Naive thymus-derived CD8-positive, alpha-beta T cell (primary cell): Measurements from ENCODE around the gene ASTN2. TPM values are rescaled to one million over a fixed set of nuclear protein-coding genes. Genes with fewer than 3 reads are reported as not detected.

Source experiments
- ATAC-seq, 2 donors: fragments of 150-1000 bp; cut with Tn5 transposase in 1 of 2; sonication (Bioruptor Pico), chemical (Tn5 transposase) in 1 of 2; 1 replicate in 1 of 2; 2 replicates in 1 of 2; pipeline ENCODE4 v1.10.0; 2021; ENCODE audit warnings: mild to moderate bottlenecking in 2 of 2, moderate library complexity in 2 of 2
- POLR2A ChIA-PET: fragments of 350-600 bp; sonication (Branson Sonifier 250); formaldehyde crosslinking; loops from one replicate; lab custom pipeline; 2021; ENCODE audit warnings: antibody characterized with exemption; lab: Charles Lee
- DNase-seq, 10 donors: peaks; one replicate each; pipeline versions ENCODE4 v3.0.0 to v3.0.0-alpha.2; 2020 to 2022
- H3K27ac Mint-ChIP-seq, 10 donors: one replicate each; pipeline ENCODE4 v1.8.0; 2020 to 2022; ENCODE audit warnings: mild to moderate bottlenecking in 10 of 10, mixed read lengths in 10 of 10, moderate library complexity in 4 of 10, inconsistent platforms in 1 of 10
- H3K27me3 Mint-ChIP-seq, 5 donors: one replicate each; pipeline ENCODE4 v1.8.0; 2021 to 2022; ENCODE audit warnings: mixed read lengths in 5 of 5
- H3K36me3 Mint-ChIP-seq, 3 donors: one replicate each; pipeline ENCODE4 v1.8.0; 2020 to 2022; ENCODE audit warnings: mixed read lengths in 3 of 3, mild to moderate bottlenecking in 2 of 3, inconsistent platforms in 1 of 3
- H3K4me1 Mint-ChIP-seq, 4 donors: one replicate each; pipeline ENCODE4 v1.8.0; 2021 to 2022; ENCODE audit warnings: mixed read lengths in 4 of 4
- H3K4me3 Mint-ChIP-seq, 10 donors: one replicate each; pipeline ENCODE4 v1.8.0; 2020 to 2022; ENCODE audit warnings: mild to moderate bottlenecking in 10 of 10, mixed read lengths in 10 of 10, moderate library complexity in 6 of 10, inconsistent platforms in 1 of 10
- H3K9me3 Mint-ChIP-seq, 9 donors: one replicate each; pipeline ENCODE4 v1.8.0; 2020 to 2022; ENCODE audit warnings: mixed read lengths in 9 of 9, mild to moderate bottlenecking in 3 of 9, inconsistent platforms in 1 of 9, moderate library complexity in 1 of 9
- polyA plus RNA-seq, 3 donors: library from polyadenylated mRNA; unstranded; fragments of 300-500 nt; fragmentation: Illumina TruSeq; gene quantifications; one replicate each; pipeline ENCODE4 v1.2.3, GENCODE V29; 2021
- total RNA-seq, 8 experiments: library from RNA in 2 of 8; stranded (reverse) in 2 of 8; gene quantifications; one replicate each; pipeline ENCODE4 v1.2.3 and lab custom pipeline; 2021 to 2026

ASTN2 gene
- total and polyA plus RNA-seq, 5 experiments from 2014 or later, result 1.2 to 3.8 (median 3.2) TPM

DNA sequence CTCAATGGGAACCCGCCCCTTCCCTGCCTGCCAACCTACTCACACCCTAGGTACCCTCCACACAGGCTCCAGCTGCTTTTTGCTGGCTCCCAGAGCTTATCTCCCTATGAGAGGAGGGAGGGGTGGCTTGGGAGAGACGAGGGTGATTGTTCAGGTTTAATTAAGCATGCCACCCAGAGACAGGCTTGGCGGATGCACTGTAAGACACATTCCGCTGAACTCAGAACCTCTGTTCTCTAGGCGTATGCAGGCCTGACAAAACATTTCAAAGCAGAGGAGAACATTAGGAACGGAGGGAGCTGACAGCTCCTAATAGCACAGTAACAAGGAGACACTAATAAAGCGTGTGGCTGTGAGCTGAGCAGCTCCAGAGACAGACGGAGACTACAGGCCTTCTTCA is 647.6 kb downstream of the ASTN2 start:
- no peak for ATAC-seq
- Mint-ChIP-seq H3K36me3 (no peaks in the 10 kb centered on the region), H3K4me3 (no peak overlapping the region), H3K4me1 (no peaks in the 10 kb centered on the region), H3K27me3 (peaks cover 0 to 4% (median 0%) of the 10 kb centered on the region in 5 donors), H3K27ac (no peak overlapping the region), H3K9me3 (peaks cover 0 to 1% (median 0%) of the 10 kb centered on the region in 9 donors)
- no peak for DNase-seq
- POLR2A ChIA-PET, result no interaction called here

DNA sequence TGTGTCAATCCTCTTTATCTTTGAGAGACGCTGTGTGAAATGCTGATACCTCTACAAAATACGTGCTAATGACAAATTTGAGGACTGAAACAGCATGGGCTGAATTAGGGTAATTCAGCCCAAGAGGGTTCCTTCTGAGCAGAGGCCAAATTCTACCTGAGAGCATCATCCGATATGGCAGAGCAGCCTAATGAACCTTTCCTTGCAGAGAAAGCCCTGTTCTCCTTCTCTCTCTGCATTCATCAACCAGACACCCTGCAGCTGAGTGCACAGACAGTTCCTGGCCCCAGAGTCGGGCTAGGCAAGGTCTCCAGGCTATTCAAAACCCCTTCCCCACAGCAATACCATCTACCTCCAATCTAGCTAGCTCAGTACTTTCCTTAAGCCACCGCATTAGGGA is 649.8 kb downstream of the ASTN2 start:
- Mint-ChIP-seq H3K4me1 (no peaks in the 10 kb centered on the region), H3K27ac (no peak overlapping the region), H3K27me3 (peaks cover 0 to 10% (median 0%) of the 10 kb centered on the region in 5 donors), H3K9me3 (no peaks in the 10 kb centered on the region), H3K4me3 (no peak overlapping the region), H3K36me3 (no peaks in the 10 kb centered on the region)
- ATAC-seq, result no peak
- POLR2A ChIA-PET, result no interaction called here
- no peak for DNase-seq

DNA sequence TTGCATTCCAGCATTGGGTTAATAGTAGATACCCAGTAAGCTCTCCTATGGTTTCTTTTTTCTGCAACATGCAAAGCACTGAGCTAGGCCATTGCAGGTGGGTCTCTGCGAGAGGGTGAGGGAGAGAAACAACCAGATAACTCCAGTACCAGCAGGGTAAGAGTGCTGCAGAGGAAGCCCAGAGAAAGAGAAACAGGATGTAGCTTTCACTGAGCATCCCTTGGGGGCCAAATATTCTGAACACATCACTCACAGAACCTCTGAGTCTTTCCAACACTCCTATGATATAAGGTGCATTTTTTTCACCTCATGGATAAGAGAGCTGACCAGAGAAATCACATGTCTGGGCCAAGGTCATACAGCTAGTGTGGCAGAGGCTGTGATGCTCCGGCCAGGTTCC is 651.1 kb downstream of the ASTN2 start:
- POLR2A ChIA-PET, result interaction anchor here (0.6 kb wide), 1 partner anchor 104 kb away, joined by 3 read pairs; no protein-coding TSS in a partner anchor
- DNase-seq (no peak), ATAC-seq (no peak)
- no peak overlapping the region for H3K27ac Mint-ChIP-seq
- no peak overlapping the region for H3K4me3 Mint-ChIP-seq
- H3K27me3 Mint-ChIP-seq, result peaks cover 0 to 10% (median 1%) of the 10 kb centered on the region in 5 donors
- no peaks in the 10 kb centered on the region for H3K36me3 Mint-ChIP-seq
- no peaks in the 10 kb centered on the region for H3K4me1 Mint-ChIP-seq
- H3K9me3 Mint-ChIP-seq, result no peaks in the 10 kb centered on the region

DNA sequence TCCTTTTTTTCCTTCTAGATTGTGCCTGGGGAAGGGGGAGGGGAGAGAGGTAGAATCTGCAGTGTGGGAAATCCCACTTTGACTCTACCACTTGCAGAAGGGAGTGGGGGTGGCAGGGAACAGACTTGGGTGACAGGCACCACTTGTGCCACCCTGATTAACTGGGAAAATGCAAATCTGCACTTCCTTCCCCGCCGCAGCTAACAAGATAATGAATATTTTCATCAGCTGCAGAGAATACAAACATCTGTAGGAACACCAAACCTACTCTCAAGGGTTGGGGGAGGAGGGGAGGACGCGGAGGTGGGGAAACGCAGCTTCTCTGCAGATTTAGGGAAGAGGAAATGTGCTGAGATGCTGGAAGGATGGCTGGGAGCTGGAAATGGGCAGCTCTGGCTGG is 654.2 kb downstream of the ASTN2 start:
- Mint-ChIP-seq H3K27ac (no peak overlapping the region), H3K36me3 (peaks cover 0 to 2% (median 0%) of the 10 kb centered on the region in 3 donors), H3K27me3 (peaks cover 2 to 18% (median 17%) of the 10 kb centered on the region in 5 donors), H3K4me1 (no peaks in the 10 kb centered on the region), H3K9me3 (peaks cover 0 to 4% (median under 1%) of the 10 kb centered on the region in 9 donors), H3K4me3 (no peak overlapping the region)
- POLR2A ChIA-PET, result no interaction called here
- no peak for ATAC-seq
- no peak for DNase-seq

- no peak for ATAC-seq
These were observed 657.8 kb downstream of the ASTN2 start for GRCh38 chr9:116757030-116757429.

DNA sequence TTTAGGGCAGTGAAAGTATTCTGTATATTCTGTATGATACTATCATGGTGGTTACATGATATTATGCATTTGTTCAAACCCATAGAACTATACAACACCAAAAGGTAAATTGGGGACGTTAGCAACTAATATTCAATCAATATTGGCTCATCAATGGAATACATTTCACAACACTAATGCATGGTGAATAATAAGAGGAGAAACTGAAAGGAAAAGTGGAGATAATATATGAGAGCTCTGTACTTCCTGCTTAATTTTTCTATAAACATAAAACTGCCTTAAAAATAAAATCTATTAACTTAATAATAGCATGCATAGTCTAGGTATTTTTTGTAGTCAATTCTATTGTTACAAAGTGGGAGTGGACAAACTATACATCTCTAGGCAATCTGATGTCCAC is 661.5 kb downstream of the ASTN2 start:
- Mint-ChIP-seq H3K27ac (no peak overlapping the region), H3K36me3 (peaks cover 0 to 4% (median 1%) of the 10 kb centered on the region in 3 donors), H3K4me1 (peaks cover 0 to 1% (median 0%) of the 10 kb centered on the region in 4 donors), H3K27me3 (peaks cover 3 to 47% (median 17%) of the 10 kb centered on the region in 5 donors), H3K4me3 (no peak overlapping the region), H3K9me3 (peaks cover 0 to 9% (median 3%) of the 10 kb centered on the region in 9 donors)
- ATAC-seq (no peak), DNase-seq (no peak)
- POLR2A ChIA-PET, result no interaction called here

More at GRCh38 chr9:116757030-116757429, 657.8 kb downstream of the ASTN2 start:
- H3K36me3 Mint-ChIP-seq, result peaks cover 0 to 4% (median 1%) of the 10 kb centered on the region in 3 donors
- POLR2A ChIA-PET, result no interaction called here
- no peak for DNase-seq
- peaks cover 0 to 1% (median 0%) of the 10 kb centered on the region in 4 donors for H3K4me1 Mint-ChIP-seq
- H3K27me3 Mint-ChIP-seq, result peaks cover 2 to 23% (median 13%) of the 10 kb centered on the region in 5 donors
- no peak overlapping the region for H3K27ac Mint-ChIP-seq
- peaks cover 0 to 9% (median 3%) of the 10 kb centered on the region in 9 donors for H3K9me3 Mint-ChIP-seq
- no peak overlapping the region for H3K4me3 Mint-ChIP-seq

DNA sequence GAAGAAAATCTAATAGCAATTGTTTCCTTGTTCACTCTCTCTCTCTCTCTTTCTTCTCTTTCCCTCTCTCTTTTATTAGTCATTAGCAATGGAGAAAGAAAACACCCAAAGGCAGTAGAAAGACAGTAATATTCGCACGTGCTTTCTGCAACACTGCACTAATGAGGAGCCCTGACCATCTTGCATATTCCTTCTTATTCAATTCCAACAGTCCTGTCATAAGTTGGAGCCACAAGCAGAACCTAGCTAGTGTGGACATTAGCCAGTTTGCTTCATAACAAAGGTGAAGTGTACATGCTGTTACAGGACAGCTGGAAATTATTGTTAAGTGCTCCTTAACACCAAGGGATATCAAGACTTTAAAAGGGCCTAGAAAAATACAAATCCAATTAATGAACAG is 664.3 kb downstream of the ASTN2 start:
- peaks cover 13 to 39% (median 18%) of the 10 kb centered on the region in 5 donors for H3K27me3 Mint-ChIP-seq
- H3K4me1 Mint-ChIP-seq, result peaks cover 0 to 1% (median 0%) of the 10 kb centered on the region in 4 donors
- H3K4me3 Mint-ChIP-seq, result no peak overlapping the region
- ATAC-seq (no peak), DNase-seq (no peak)
- peaks cover 0 to 2% (median under 1%) of the 10 kb centered on the region in 3 donors for H3K36me3 Mint-ChIP-seq
- POLR2A ChIA-PET, result no interaction called here
- no peak overlapping the region for H3K27ac Mint-ChIP-seq
- H3K9me3 Mint-ChIP-seq, result peaks cover 0 to 4% (median 1%) of the 10 kb centered on the region in 9 donors

DNA sequence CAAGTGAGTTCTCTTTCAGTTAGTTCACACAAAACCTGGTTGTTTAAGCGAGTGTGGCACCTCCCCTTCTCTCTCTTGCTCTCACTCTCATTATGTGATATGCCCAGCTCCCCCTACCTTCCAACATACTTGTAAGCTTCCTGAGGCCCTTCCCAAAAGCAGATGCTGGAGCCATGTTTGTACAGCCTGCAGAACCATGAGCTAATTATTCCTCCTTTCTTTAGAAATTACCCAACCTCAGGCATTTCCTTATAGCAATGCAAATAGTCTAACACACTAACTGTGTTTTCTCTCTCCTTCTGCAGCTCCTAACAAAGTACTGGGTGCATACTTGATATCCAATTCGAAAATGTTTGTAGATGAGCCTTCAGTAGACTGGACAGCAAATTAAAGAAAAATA is 665.1 kb downstream of the ASTN2 start:
- Mint-ChIP-seq H3K4me1 (peaks cover 0 to 1% (median 0%) of the 10 kb centered on the region in 4 donors), H3K36me3 (no peaks in the 10 kb centered on the region), H3K9me3 (no peaks in the 10 kb centered on the region), H3K4me3 (no peak overlapping the region), H3K27me3 (peaks cover 13 to 35% (median 18%) of the 10 kb centered on the region in 5 donors), H3K27ac (no peak overlapping the region)
- POLR2A ChIA-PET, result no interaction called here
- ATAC-seq (no peak), DNase-seq (no peak)

DNA sequence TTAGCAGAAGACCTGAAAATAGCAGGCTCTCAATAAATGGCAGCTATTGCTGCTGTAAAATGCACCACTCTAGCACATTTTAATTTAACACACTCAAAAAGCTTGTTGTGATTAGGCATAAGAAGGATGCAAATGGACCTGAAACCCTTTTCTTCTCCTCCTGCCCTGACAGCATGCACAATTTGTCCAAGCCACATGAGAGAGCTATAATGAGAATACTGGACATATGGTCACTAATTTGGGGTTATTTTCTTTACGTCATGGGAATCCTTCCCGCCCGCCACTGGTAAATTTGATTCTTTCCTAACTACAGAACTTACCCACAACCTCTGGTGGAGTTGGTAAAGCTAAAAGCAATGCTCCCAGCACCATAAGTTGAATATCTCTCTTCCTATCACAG is 665.7 kb downstream of the ASTN2 start:
- H3K9me3 Mint-ChIP-seq, result no peaks in the 10 kb centered on the region
- no peaks in the 10 kb centered on the region for H3K36me3 Mint-ChIP-seq
- peaks cover 13 to 38% (median 18%) of the 10 kb centered on the region in 5 donors for H3K27me3 Mint-ChIP-seq
- POLR2A ChIA-PET, result no interaction called here
- H3K4me3 Mint-ChIP-seq, result no peak overlapping the region
- DNase-seq (no peak), ATAC-seq (no peak)
- no peak overlapping the region for H3K27ac Mint-ChIP-seq
- peaks cover 0 to 1% (median 0%) of the 10 kb centered on the region in 4 donors for H3K4me1 Mint-ChIP-seq

GRCh38 chr9:116741742-116742141 is 673.1 kb downstream of the ASTN2 start:
- DNase-seq, result no peak
- no peak overlapping the region for H3K4me3 Mint-ChIP-seq
- peaks cover 2 to 4% (median 4%) of the 10 kb centered on the region in 4 donors for H3K4me1 Mint-ChIP-seq
- no peak for ATAC-seq
- no peak overlapping the region for H3K27ac Mint-ChIP-seq
- H3K27me3 Mint-ChIP-seq, result peaks cover 5 to 38% (median 13%) of the 10 kb centered on the region in 5 donors
- POLR2A ChIA-PET, result no interaction called here
- no peaks in the 10 kb centered on the region for H3K36me3 Mint-ChIP-seq
- H3K9me3 Mint-ChIP-seq, result peaks cover 0 to 13% (median 0%) of the 10 kb centered on the region in 9 donors

DNA sequence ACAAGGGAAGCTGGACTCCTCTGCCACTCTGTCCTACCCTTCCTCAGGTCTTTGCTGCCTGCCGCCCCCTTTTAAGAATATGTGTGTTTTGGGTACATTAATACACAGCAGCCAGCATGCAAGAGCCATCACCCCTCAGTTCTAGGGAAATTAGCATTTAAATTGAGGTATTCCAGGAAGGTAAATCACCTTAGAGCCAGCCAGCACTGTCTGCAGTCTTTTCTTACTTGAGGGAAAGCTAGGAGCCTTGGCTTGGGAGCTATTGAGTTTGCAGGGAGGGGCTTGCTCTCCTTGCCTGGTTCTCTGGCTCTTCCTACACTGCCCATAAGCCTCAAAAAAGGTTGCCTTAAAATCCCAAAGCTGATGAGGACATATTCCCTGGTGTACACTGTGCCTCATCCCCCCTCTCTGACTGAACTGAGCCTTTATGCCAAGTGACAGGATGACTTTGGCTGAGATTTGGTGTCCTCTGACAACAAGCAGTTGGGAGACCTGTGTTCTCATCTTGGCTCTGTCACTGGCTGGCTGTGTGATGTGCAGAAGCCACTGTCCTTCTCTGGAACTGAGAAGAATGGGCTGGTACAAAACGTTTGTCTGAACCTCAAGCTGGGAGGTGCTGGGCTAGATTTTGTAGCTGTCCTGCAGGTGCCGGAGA is 673.6 kb downstream of the ASTN2 start:
- H3K36me3 Mint-ChIP-seq, result no peaks in the 10 kb centered on the region
- H3K9me3 Mint-ChIP-seq, result peaks cover 0 to 13% (median 0%) of the 10 kb centered on the region in 9 donors
- POLR2A ChIA-PET, result no interaction called here

GRCh38 chr9:116737152-116737546 is 677.7 kb downstream of the ASTN2 start:
- H3K36me3 Mint-ChIP-seq, result no peaks in the 10 kb centered on the region
- H3K4me1 Mint-ChIP-seq, result peaks cover 4 to 10% (median 6%) of the 10 kb centered on the region in 4 donors
- ATAC-seq (no peak), DNase-seq (peak in 5 of 10 donors; percentile 1 to 19 (median 9))
- H3K27me3 Mint-ChIP-seq, result peaks cover 9 to 56% (median 25%) of the 10 kb centered on the region in 5 donors
- H3K27ac Mint-ChIP-seq, result no peak overlapping the region
- POLR2A ChIA-PET, result no interaction called here
- peaks cover 0 to 13% (median 0%) of the 10 kb centered on the region in 9 donors for H3K9me3 Mint-ChIP-seq
- H3K4me3 Mint-ChIP-seq, result peak overlapping the region in 1 of 10 donors; percentile 17

More for the DNA sequence above, 673.6 kb downstream of the ASTN2 start:
- Mint-ChIP-seq H3K4me3 (no peak overlapping the region), H3K27ac (no peak overlapping the region), H3K27me3 (peaks cover 4 to 44% (median 14%) of the 10 kb centered on the region in 5 donors), H3K4me1 (peaks cover 3 to 10% (median 6%) of the 10 kb centered on the region in 4 donors)
- ATAC-seq (no peak), DNase-seq (no peak)

GRCh38 chr9:116736399-116737151 is 678.3 kb downstream of the ASTN2 start:
- H3K27ac Mint-ChIP-seq, result no peak overlapping the region
- ATAC-seq (no peak), DNase-seq (no peak)
- H3K4me1 Mint-ChIP-seq, result peaks cover 4 to 10% (median 6%) of the 10 kb centered on the region in 4 donors
- peaks cover 9 to 59% (median 25%) of the 10 kb centered on the region in 5 donors for H3K27me3 Mint-ChIP-seq
- peaks cover 0 to 13% (median 0%) of the 10 kb centered on the region in 9 donors for H3K9me3 Mint-ChIP-seq
- peak overlapping the region in 1 of 10 donors; percentile 13 for H3K4me3 Mint-ChIP-seq
- H3K36me3 Mint-ChIP-seq, result no peaks in the 10 kb centered on the region
- POLR2A ChIA-PET, result no interaction called here
